ENCODE results near the gene NUP210.

DNA sequence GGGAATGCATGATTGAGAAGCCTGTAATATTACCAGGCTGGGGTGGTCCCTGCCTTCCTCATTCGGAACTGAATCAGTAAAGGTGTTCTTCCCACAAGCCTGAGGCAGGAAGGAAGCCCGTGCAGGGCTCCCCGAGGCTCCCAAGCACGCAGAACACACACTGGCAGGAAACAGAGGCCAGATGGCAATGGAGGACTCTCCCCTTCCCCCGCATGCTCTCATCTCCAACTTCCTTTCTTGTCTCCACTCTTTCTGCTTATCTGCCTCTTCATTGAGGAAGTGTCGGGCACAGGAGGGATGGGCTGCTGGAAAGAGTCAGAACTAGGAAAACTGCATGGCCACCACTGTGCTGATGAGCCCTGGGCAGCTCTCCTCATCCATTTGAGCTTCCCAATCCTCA, 123.5 kb downstream of the NUP210 start:
- TF ChIP-seq, protein P1, sequence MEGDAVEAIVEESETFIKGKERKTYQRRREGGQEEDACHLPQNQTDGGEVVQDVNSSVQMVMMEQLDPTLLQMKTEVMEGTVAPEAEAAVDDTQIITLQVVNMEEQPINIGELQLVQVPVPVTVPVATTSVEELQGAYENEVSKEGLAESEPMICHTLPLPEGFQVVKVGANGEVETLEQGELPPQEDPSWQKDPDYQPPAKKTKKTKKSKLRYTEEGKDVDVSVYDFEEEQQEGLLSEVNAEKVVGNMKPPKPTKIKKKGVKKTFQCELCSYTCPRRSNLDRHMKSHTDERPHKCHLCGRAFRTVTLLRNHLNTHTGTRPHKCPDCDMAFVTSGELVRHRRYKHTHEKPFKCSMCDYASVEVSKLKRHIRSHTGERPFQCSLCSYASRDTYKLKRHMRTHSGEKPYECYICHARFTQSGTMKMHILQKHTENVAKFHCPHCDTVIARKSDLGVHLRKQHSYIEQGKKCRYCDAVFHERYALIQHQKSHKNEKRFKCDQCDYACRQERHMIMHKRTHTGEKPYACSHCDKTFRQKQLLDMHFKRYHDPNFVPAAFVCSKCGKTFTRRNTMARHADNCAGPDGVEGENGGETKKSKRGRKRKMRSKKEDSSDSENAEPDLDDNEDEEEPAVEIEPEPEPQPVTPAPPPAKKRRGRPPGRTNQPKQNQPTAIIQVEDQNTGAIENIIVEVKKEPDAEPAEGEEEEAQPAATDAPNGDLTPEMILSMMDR (IDR thresholded peaks at IDR 0.05), result no peak
- no peak for TF ChIP-seq POLR2A (IDR thresholded peaks at IDR 0.05)

Data from thyroid gland (tissue), 4 donors.